ENCODE results near the gene NCK2.

The NCK2 gene

GRCh38 chr2:105873721-105874120 lies 129.0 kb downstream of the NCK2 start:
- DNase-seq (ENCODE audit: low spot score), result no peak

- DNase-seq (ENCODE audit: low spot score), result no peak
Measured at GRCh38 chr2:105874466-105874865, 129.8 kb downstream of the NCK2 start.

GRCh38 chr2:105875241-105875640 lies 130.5 kb downstream of the NCK2 start:
- no peak for DNase-seq (ENCODE audit: low spot score)

GRCh38 chr2:105876191-105876590 lies 131.5 kb downstream of the NCK2 start:
- DNase-seq (ENCODE audit: low spot score), result no peak

- DNase-seq (ENCODE audit: low spot score), result no peak
Measured at GRCh38 chr2:105877945-105878344, 133.2 kb downstream of the NCK2 start.

GRCh38 chr2:105879106-105879802 lies 134.5 kb downstream of the NCK2 start:
- DNase-seq (ENCODE audit: low spot score), result no peak

- no peak for DNase-seq (ENCODE audit: low spot score)
Measured at GRCh38 chr2:105879803-105880300, 135.1 kb downstream of the NCK2 start.

- DNase-seq (ENCODE audit: low spot score), result no peak
Measured at GRCh38 chr2:105880637-105881036, 135.9 kb downstream of the NCK2 start.

DNA sequence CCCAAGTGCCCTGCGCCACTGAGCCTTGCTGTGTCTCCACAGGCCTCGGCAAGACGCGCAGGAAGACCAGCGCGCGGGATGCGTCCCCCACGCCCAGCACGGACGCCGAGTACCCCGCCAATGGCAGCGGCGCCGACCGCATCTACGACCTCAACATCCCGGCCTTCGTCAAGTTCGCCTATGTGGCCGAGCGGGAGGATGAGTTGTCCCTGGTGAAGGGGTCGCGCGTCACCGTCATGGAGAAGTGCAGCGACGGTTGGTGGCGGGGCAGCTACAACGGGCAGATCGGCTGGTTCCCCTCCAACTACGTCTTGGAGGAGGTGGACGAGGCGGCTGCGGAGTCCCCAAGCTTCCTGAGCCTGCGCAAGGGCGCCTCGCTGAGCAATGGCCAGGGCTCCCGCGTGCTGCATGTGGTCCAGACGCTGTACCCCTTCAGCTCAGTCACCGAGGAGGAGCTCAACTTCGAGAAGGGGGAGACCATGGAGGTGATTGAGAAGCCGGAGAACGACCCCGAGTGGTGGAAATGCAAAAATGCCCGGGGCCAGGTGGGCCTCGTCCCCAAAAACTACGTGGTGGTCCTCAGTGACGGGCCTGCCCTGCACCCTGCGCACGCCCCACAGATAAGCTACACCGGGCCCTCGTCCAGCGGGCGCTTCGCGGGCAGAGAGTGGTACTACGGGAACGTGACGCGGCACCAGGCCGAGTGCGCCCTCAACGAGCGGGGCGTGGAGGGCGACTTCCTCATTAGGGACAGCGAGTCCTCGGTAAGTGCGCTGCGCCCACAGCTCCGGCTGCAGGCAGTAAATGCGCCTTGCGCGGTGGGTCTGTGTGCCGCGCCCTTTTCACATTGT lies 136.8 kb downstream of the NCK2 start:
- DNase-seq (ENCODE audit: low spot score), result no peak

DNA sequence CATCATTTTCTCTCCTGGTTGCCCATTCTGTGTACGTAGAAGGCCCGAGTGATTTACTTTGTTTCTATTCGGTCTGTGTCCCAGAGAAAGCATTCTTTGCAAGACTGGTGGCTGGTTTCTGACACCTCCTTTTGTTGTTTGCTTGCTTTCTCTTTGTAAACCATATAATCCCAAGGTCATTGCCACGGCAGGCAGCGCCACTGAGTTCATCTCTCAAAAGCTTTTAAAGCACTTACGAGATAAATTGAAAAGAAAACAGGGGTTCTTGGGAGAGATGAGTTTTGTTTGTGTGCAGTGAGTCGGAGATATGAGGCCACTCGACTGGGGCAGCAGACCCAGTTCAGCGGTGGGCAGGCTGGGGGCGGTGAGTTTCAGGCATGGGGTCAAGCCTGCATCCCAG lies 137.6 kb downstream of the NCK2 start:
- DNase-seq (ENCODE audit: low spot score), result no peak

DNA sequence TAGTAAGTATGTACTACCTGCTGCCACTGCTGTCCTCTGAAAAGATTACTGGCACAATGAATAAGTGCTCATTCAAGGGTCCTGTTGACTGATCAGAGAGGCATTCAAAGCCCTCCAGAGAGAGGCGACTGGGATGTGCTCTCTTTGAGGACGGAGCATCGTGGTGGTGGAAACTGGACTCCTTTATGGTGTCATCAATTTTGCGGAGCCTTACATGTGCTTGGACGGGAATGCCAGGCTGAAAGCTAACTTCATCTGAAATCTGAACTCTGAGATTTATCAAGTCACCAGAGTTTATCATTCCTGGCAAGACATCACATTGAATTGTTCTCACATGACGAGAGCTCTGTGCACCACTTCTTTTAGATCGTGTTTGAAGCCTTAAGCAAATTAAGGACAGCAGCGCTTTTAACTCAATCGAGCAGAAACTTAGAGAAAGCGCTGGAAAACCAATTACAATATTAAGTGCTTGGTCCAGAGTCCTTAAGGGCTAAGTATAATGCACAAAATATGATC lies 138.3 kb downstream of the NCK2 start:
- DNase-seq (ENCODE audit: low spot score), result no peak

DNA sequence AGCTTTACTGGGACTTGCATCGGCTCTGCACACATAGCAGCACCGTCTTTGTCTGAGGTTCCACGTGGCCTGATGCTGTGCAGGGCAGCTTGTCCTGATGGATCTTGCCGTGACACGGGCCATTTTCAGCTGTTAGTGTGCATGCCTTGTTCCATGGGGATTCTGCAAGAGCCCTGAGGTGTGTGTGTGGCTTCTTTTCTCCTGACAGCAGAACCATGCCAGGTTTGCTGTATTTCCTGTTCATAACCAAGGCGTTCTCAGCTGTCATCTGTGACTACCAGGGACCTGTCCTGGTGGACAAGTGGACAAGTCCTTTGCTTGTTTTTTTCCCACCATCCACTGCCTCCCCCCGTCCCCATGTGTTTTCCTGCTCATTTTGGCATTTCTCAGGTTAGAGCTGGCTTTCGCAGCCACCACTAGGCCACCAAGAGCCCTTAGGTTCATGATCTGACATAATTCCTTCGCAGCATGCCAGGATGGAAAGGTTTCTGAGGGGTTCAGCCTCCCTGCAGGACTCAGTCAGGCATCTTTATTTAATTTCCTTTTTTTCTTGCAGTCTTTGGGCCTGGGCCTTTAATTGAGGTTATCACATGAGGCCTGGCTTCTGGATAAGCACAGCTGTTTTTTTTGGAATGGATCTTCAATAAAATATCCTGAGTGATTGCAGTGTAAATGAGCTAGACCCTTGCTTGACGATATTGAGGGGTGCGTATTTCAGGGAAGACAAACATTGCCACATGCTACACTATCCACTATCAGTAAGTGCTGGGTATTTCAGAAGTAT lies 139.4 kb downstream of the NCK2 start:
- DNase-seq (ENCODE audit: low spot score), result no peak

GRCh38 chr2:105885456-105885855 lies 140.7 kb downstream of the NCK2 start:
- DNase-seq (ENCODE audit: low spot score), result no peak

- no peak for DNase-seq (ENCODE audit: low spot score)
Measured at GRCh38 chr2:105886029-105886454, 141.3 kb downstream of the NCK2 start.

DNA sequence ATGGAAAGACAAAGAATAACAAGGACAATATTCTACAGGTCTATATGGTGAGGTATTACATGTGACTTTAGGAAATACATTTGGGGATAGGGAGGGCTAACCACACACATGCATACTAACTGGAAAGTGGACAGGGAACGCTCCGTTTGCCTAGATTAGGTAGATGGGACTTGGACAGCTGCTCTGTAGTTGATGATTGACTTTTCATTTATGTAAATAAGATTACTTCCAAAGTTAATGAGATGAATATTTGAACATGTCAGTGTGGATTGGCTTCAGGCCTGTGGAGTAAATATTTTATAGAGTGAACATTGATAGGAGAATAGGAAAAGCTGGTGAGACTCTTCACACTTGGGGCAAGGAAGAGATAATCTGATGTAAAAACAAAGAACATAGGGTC lies 142.0 kb downstream of the NCK2 start:
- no peak for DNase-seq (ENCODE audit: low spot score)

DNA sequence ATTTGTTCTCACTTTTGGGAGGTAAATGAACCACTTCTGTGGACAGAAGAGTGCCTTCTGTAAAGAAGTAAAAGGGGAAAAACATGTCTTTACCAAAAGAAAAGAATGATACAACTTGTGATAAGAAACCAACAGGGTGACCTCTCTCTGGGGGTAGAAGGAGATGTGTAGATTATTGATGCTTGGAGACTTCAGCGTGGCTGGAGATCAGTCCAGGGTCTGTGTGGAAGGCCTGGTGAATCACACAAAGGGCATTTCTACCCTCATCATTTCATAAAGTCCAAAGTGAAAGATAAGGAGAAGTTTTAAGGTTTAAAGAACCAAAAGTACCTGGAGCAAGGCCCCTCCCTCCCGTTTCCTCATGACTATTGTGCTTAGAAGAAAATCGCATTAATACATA lies 142.5 kb downstream of the NCK2 start:
- no peak for DNase-seq (ENCODE audit: low spot score)

GRCh38 chr2:105888625-105889024 lies 143.9 kb downstream of the NCK2 start:
- DNase-seq (ENCODE audit: low spot score), result no peak

DNA sequence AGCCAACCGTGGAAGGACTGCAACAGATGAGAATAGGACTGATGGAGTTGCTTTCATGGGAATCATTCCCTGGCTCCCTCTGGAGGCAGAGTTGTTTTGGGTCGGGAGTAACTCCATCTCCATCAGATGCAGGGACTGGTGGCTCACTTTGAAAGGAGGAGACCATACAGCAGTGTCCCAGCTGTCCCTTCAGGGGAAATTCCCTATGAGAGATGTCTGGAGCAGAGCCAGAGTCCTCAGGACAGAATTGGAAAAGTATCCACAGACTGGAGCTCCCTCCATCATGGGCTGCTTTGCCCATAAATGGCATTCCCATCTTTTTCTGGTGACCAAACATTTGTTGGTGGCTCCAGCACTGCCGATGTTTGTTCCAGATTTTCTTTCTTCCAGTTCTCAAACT lies 144.3 kb downstream of the NCK2 start:
- DNase-seq (ENCODE audit: low spot score), result no peak

DNA sequence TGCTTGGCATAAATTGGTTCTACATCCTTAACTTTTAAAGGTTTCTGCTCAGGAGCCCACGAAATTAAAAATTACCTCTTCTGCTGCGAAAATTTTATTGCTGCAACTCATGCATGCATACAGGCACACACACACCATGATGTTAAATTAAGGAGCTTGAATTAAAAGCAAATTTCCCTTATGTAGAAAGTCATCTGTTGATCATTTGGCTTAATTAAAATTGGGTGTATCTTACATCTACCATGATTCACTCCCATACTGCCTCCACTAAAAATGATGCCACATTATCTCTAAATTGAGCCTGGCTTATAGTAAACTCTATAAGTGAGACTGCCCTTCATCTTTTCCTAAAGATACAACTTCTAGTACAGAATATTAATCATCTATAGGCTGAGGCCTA lies 145.4 kb downstream of the NCK2 start:
- DNase-seq (ENCODE audit: low spot score), result no peak

DNA sequence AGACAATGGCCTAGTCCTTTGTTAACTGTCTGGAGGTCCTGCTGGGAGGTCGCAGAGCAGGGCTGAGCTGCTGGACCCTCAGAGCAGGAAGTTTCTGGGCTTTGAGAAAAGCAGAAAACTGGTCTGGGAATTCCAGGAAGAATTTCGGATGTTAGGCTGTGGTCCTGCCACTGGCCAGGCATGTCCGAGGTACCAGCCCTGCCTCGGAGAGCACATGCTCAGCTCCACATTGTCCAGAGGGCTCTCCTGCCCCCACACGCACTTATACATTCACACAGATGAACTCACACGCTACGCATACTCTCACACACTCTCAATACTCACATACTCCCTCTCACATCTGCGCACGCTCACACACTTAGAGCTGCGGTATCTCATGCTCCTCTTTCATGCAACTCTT lies 146.1 kb downstream of the NCK2 start:
- no peak for DNase-seq (ENCODE audit: low spot score)

- DNase-seq (ENCODE audit: low spot score), result no peak
Measured at GRCh38 chr2:105893011-105893995, 148.6 kb downstream of the NCK2 start.
